WTC11 (cell line): ENCODE measurements around the gene RASL10A.

Source experiments
- ATF1 ChIP-seq: sonication (generic); formaldehyde crosslinking; IDR thresholded peaks from 2 replicates; pipeline ENCODE4 v1.8.1; 2023; ENCODE audit warnings: mild to moderate bottlenecking, moderate library complexity, missing genetic modification reagents
- ATF3 ChIP-seq: sonication (generic); formaldehyde crosslinking; conservative IDR thresholded peaks from 2 replicates; pipeline ENCODE4 v1.8.1; 2022; ENCODE audit warnings: mild to moderate bottlenecking, missing genetic modification reagents
- CDX4 ChIP-seq: fragments of 250-450 bp; sonication (Bioruptor Pico); IDR thresholded peaks from 2 replicates; pipeline ENCODE4 v1.9.0; 2021; ENCODE audit warnings: moderate library complexity, mild to moderate bottlenecking, inconsistent platforms, borderline replicate concordance
- CTCF ChIP-seq: fragments of 200-600 bp; IDR thresholded peaks from 2 replicates; pipeline ENCODE4 v1.8.0; 2022; ENCODE audit warnings: antibody characterized with exemption
- E2F4 ChIP-seq: sonication (generic); formaldehyde crosslinking; IDR thresholded peaks from 2 replicates; pipeline ENCODE4 v1.8.1; 2022; ENCODE audit warnings: low read depth, mild to moderate bottlenecking, moderate library complexity, missing genetic modification reagents, borderline replicate concordance
- FOXP1 ChIP-seq: sonication (generic); formaldehyde crosslinking; IDR thresholded peaks from 2 replicates; pipeline ENCODE4 v1.8.0; 2022; ENCODE audit warnings: missing genetic modification reagents, mild to moderate bottlenecking, moderate library complexity, borderline replicate concordance
- FOXP4 ChIP-seq: sonication (generic); formaldehyde crosslinking; IDR thresholded peaks from 2 replicates; pipeline ENCODE4 v1.8.0; 2022; ENCODE audit warnings: mild to moderate bottlenecking, missing genetic modification reagents
- IRF2 ChIP-seq: sonication (generic); formaldehyde crosslinking; IDR thresholded peaks from 2 replicates; pipeline ENCODE4 v1.8.0; 2022; ENCODE audit warnings: low read depth, missing genetic modification reagents, borderline replicate concordance
- KAT7 ChIP-seq: sonication (generic); formaldehyde crosslinking; IDR thresholded peaks from 2 replicates; pipeline ENCODE4 v1.8.1; 2023; ENCODE audit warnings: missing genetic modification reagents, mild to moderate bottlenecking, borderline replicate concordance
- RELA ChIP-seq: sonication (generic); formaldehyde crosslinking; IDR thresholded peaks from 2 replicates; pipeline ENCODE4 v1.8.1; 2022; ENCODE audit warnings: missing genetic modification reagents, mild to moderate bottlenecking, borderline replicate concordance
- ZNF138 ChIP-seq: sonication (generic); formaldehyde crosslinking; conservative IDR thresholded peaks from 2 replicates; pipeline ENCODE4 v1.8.1; 2022; ENCODE audit warnings: mild to moderate bottlenecking, moderate library complexity, missing genetic modification reagents
- ZNF232 ChIP-seq: sonication (generic); formaldehyde crosslinking; IDR thresholded peaks from 2 replicates; pipeline ENCODE4 v1.8.0; 2022; ENCODE audit warnings: mild to moderate bottlenecking, missing genetic modification reagents
- ZNF416 ChIP-seq: fragments of 250-450 bp; sonication (Bioruptor Pico); IDR thresholded peaks from 2 replicates; pipeline ENCODE4 v1.9.0; 2021; ENCODE audit warnings: mild to moderate bottlenecking, inconsistent platforms

GRCh38 chr22:29329581-29329980 lies 14.1 kb upstream of the RASL10A start:
- TF ChIP-seq ZNF416 (CRISPR knock-in tag), result no peak
- TF ChIP-seq ATF1 (CRISPR knock-in tag), result no peak
- no peak for TF ChIP-seq FOXP4 (CRISPR knock-in tag)
- TF ChIP-seq CTCF, result no peak
- TF ChIP-seq IRF2 (CRISPR knock-in tag), result no peak
- TF ChIP-seq ZNF232, result no peak
- TF ChIP-seq ATF3 (CRISPR knock-in tag), result no peak
- no peak for TF ChIP-seq FOXP1 (CRISPR knock-in tag)
- TF ChIP-seq RELA (CRISPR knock-in tag), result no peak
- no peak for TF ChIP-seq ZNF138 (CRISPR knock-in tag)
- no peak for TF ChIP-seq KAT7 (CRISPR knock-in tag)
- no peak for TF ChIP-seq E2F4
- no peak for TF ChIP-seq CDX4 (CRISPR knock-in tag)
